Progenitor cell of endocrine pancreas (in vitro differentiated cells): ENCODE measurements around the gene DNAJB1. TPM values are rescaled to one million over a fixed set of nuclear protein-coding genes. Genes with fewer than 3 reads are reported as not detected.
"Not testable (repeated sequence)": the region's sequence is repeated elsewhere in the genome, so short reads cannot be mapped to it uniquely, and the experiment has no call there.

Source experiments
- DNase-seq: peaks from one replicate; pipeline ENCODE4 v3.0.0; 2021; ENCODE audit warnings: low spot score; ENCODE audit not compliant: unreplicated experiment
- H3K27ac Mint-ChIP-seq: 2 replicates; pipeline ENCODE4 v1.8.0; 2021; ENCODE audit warnings: mild to moderate bottlenecking, moderate library complexity, mixed read lengths
- H3K27me3 Mint-ChIP-seq: 2 replicates; pipeline ENCODE4 v1.8.0; 2021; ENCODE audit warnings: mixed read lengths
- H3K36me3 Mint-ChIP-seq: 2 replicates; pipeline ENCODE4 v1.8.0; 2022; ENCODE audit warnings: mixed read lengths; ENCODE audit not compliant: insufficient read depth
- H3K4me1 Mint-ChIP-seq: 2 replicates; pipeline ENCODE4 v1.8.0; 2021; ENCODE audit warnings: low read depth, mixed read lengths
- H3K4me3 Mint-ChIP-seq: 2 replicates; pipeline ENCODE4 v1.8.0; 2021; ENCODE audit warnings: low read depth, mild to moderate bottlenecking, moderate library complexity, mixed read lengths
- H3K9me3 Mint-ChIP-seq: 2 replicates; pipeline ENCODE4 v1.8.0; 2021; ENCODE audit warnings: low read depth, mixed read lengths
- CTCF ChIP-seq: fragments of 200-600 bp; sonication (generic); IDR thresholded peaks from one replicate; pipeline ENCODE4 v1.5.0; 2021; ENCODE audit warnings: antibody characterized with exemption, mild to moderate bottlenecking; ENCODE audit not compliant: unreplicated experiment
- total RNA-seq: library from RNA; stranded (reverse); gene quantifications from 2 replicates; pipeline ENCODE4 v1.2.1, GENCODE V29; 2021

The DNAJB1 gene
- total RNA-seq, 1 donor from 2014 or later, result 97.0 TPM

- Mint-ChIP-seq H3K4me3 (peak overlapping the region; percentile 41), H3K36me3 (no peaks in the 10 kb centered on the region), H3K4me1 (peaks cover 29% of the 10 kb centered on the region), H3K27ac (peak overlapping the region; percentile 96), H3K27me3 (no peaks in the 10 kb centered on the region), H3K9me3 (no peaks in the 10 kb centered on the region)
- no peak for TF ChIP-seq CTCF
- DNase-seq, result no peak
These were observed 10.3 kb downstream of the DNAJB1 start for GRCh38 chr19:14507704-14508542.

- Mint-ChIP-seq H3K27me3 (no peaks in the 10 kb centered on the region), H3K4me3 (peak overlapping the region; percentile 4), H3K27ac (peak overlapping the region; percentile 96), H3K36me3 (no peaks in the 10 kb centered on the region), H3K9me3 (no peaks in the 10 kb centered on the region), H3K4me1 (peaks cover 32% of the 10 kb centered on the region)
- DNase-seq, result peak; percentile 56
- peak; percentile 78 for TF ChIP-seq CTCF
These were observed 12.5 kb downstream of the DNAJB1 start for GRCh38 chr19:14505488-14506239.

- not testable (repeated sequence) for H3K27ac Mint-ChIP-seq, H3K27me3 Mint-ChIP-seq, H3K4me3 Mint-ChIP-seq, H3K36me3 Mint-ChIP-seq, DNase-seq, H3K9me3 Mint-ChIP-seq
- peaks cover 28% of the 10 kb centered on the region for H3K4me1 Mint-ChIP-seq
These were observed 13.6 kb downstream of the DNAJB1 start for GRCh38 chr19:14504575-14504974.

- H3K27me3 Mint-ChIP-seq, result no peaks in the 10 kb centered on the region
- no peak for DNase-seq
- TF ChIP-seq CTCF, result no peak
- peaks cover 24% of the 10 kb centered on the region for H3K4me1 Mint-ChIP-seq
- no peaks in the 10 kb centered on the region for H3K36me3 Mint-ChIP-seq
- H3K4me3 Mint-ChIP-seq, result no peak overlapping the region
- no peaks in the 10 kb centered on the region for H3K9me3 Mint-ChIP-seq
- H3K27ac Mint-ChIP-seq, result peak overlapping the region; percentile 75
These were observed 14.9 kb downstream of the DNAJB1 start for GRCh38 chr19:14503285-14503684.

GRCh38 chr19:14502334-14503092, 15.7 kb downstream of the DNAJB1 start:
- H3K4me1 Mint-ChIP-seq, result peaks cover 20% of the 10 kb centered on the region
- DNase-seq, result no peak
- no peak overlapping the region for H3K27ac Mint-ChIP-seq
- H3K9me3 Mint-ChIP-seq, result no peaks in the 10 kb centered on the region
- no peaks in the 10 kb centered on the region for H3K27me3 Mint-ChIP-seq
- TF ChIP-seq CTCF, result no peak
- H3K36me3 Mint-ChIP-seq, result no peaks in the 10 kb centered on the region
- no peak overlapping the region for H3K4me3 Mint-ChIP-seq
